Lower lobe of right lung (tissue), 2 donors: ENCODE measurements around the gene CHI3L1. TPM values are rescaled to one million over a fixed set of nuclear protein-coding genes. Genes with fewer than 3 reads are reported as not detected.
A peak's percentile ranks its signal among the peaks of the same experiment; 100 is the strongest.

Experiments used
- ATAC-seq, 2 donors: fragments of 200-7000 bp; cut with Tn5 transposase; one replicate each; pipeline ENCODE4 v1.9.1; 2020 to 2022; ENCODE audit warnings: mild to moderate bottlenecking in 2 of 2, moderate library complexity in 2 of 2
- DNase-seq: peaks from one replicate; pipeline ENCODE4 v3.0.0-alpha.2; 2020
- H3K27ac ChIP-seq: fragments of 200-600 bp; one replicate; pipeline ENCODE4 v1.8.0; 2022
- H3K27me3 ChIP-seq: fragments of 200-600 bp; one replicate; pipeline ENCODE4 v1.8.0; 2022; ENCODE audit warnings: low read depth
- H3K36me3 ChIP-seq: fragments of 200-600 bp; one replicate; pipeline ENCODE4 v1.8.0; 2022; ENCODE audit warnings: mild to moderate bottlenecking
- H3K4me1 ChIP-seq: fragments of 200-600 bp; one replicate; pipeline ENCODE4 v1.8.0; 2022
- H3K4me3 ChIP-seq: fragments of 200-600 bp; one replicate; pipeline ENCODE4 v1.8.0; 2022; ENCODE audit warnings: mild to moderate bottlenecking
- H3K9me3 ChIP-seq: fragments of 200-600 bp; one replicate; pipeline ENCODE4 v1.8.0; 2022
- CTCF ChIP-seq: fragments of 200-600 bp; IDR thresholded peaks from one replicate; pipeline ENCODE4 v1.8.0; 2022; ENCODE audit warnings: antibody characterized with exemption, mild to moderate bottlenecking
- intact Hi-C: fragments of 100-400 bp; cut with DNase I; formaldehyde crosslinking; loops from one replicate; pipeline ENCODE4 v1.11.0; 2022
- total RNA-seq: library from RNA; stranded (reverse); fragmentation: NEBNext Ultra II Directional; extraction: Animal tissue kit (Norgen Biotek cat#: 25700); gene quantifications from one replicate; pipeline ENCODE4 v1.2.1, GENCODE V29; 2021
- donor health status: DM: no; HTN: yes; CAD: no; lungs with severe emphysema.

Gene CHI3L1
- total RNA-seq, 1 donor from 2014 or later, result 22.2 TPM

GRCh38 chr1:203206129-203206687, 19.7 kb upstream of the CHI3L1 start:
- Histone ChIP-seq H3K36me3 (no peaks in the 10 kb centered on the region), H3K4me3 (no peak overlapping the region), H3K27me3 (no peaks in the 10 kb centered on the region), H3K9me3 (no peaks in the 10 kb centered on the region), H3K4me1 (peaks cover 18% of the 10 kb centered on the region), H3K27ac (no peak overlapping the region)
- ATAC-seq, result no peak
- intact Hi-C loops, result loop anchor here (10.0 kb wide), 1 partner anchor 171 kb away; no protein-coding TSS in a partner anchor
- DNase-seq, result no peak
- TF ChIP-seq CTCF, result no peak

- intact Hi-C loops, result loop anchor here (10.0 kb wide), 1 partner anchor 170 kb away; no protein-coding TSS in a partner anchor
- Histone ChIP-seq H3K27ac (no peak overlapping the region), H3K27me3 (no peaks in the 10 kb centered on the region), H3K36me3 (no peaks in the 10 kb centered on the region), H3K4me3 (no peak overlapping the region), H3K4me1 (peaks cover 31% of the 10 kb centered on the region), H3K9me3 (no peaks in the 10 kb centered on the region)
- no peak for DNase-seq
- no peak for ATAC-seq
- TF ChIP-seq CTCF, result no peak
Measured at GRCh38 chr1:203204756-203205155, 18.3 kb upstream of the CHI3L1 start.

- TF ChIP-seq CTCF, result no peak
- peaks cover 39% of the 10 kb centered on the region for H3K4me1 ChIP-seq
- DNase-seq (no peak), ATAC-seq (peak; percentile 53 to 66)
- H3K27ac ChIP-seq, result peak overlapping the region; percentile 37
- no peak overlapping the region for H3K4me3 ChIP-seq
- H3K27me3 ChIP-seq, result no peaks in the 10 kb centered on the region
- no peaks in the 10 kb centered on the region for H3K9me3 ChIP-seq
- H3K36me3 ChIP-seq, result no peaks in the 10 kb centered on the region
- intact Hi-C loops, result loop anchor here (10.0 kb wide), 1 partner anchor 168 kb away; no protein-coding TSS in a partner anchor
Measured at GRCh38 chr1:203202431-203203245, 16.1 kb upstream of the CHI3L1 start.

GRCh38 chr1:203201516-203202205, 15.2 kb upstream of the CHI3L1 start:
- Histone ChIP-seq H3K4me1 (peaks cover 39% of the 10 kb centered on the region), H3K27ac (peak overlapping the region; percentile 37), H3K9me3 (no peaks in the 10 kb centered on the region), H3K4me3 (no peak overlapping the region), H3K27me3 (no peaks in the 10 kb centered on the region), H3K36me3 (no peaks in the 10 kb centered on the region)
- TF ChIP-seq CTCF, result no peak
- intact Hi-C loops, result loop anchor here (10.0 kb wide), 1 partner anchor 167 kb away; no protein-coding TSS in a partner anchor
- ATAC-seq (no peak), DNase-seq (no peak)

- DNase-seq (no peak), ATAC-seq (no peak)
- intact Hi-C loops, result loop anchor here (10.0 kb wide), 1 partner anchor 166 kb away; no protein-coding TSS in a partner anchor
- Histone ChIP-seq H3K4me3 (no peak overlapping the region), H3K27me3 (no peaks in the 10 kb centered on the region), H3K27ac (peak overlapping the region; percentile 55), H3K36me3 (no peaks in the 10 kb centered on the region), H3K4me1 (peaks cover 39% of the 10 kb centered on the region), H3K9me3 (no peaks in the 10 kb centered on the region)
- TF ChIP-seq CTCF, result no peak
Measured at GRCh38 chr1:203200916-203201315, 14.4 kb upstream of the CHI3L1 start.
